ENCODE measurements around the gene TENM4. TPM values are rescaled to one million over a fixed set of nuclear protein-coding genes. Genes with fewer than 3 reads are reported as not detected.

The TENM4 gene
- total RNA-seq, 4 donors from 2014 or later = 1.1 to 2.7 (median 2.0) TPM

DNA sequence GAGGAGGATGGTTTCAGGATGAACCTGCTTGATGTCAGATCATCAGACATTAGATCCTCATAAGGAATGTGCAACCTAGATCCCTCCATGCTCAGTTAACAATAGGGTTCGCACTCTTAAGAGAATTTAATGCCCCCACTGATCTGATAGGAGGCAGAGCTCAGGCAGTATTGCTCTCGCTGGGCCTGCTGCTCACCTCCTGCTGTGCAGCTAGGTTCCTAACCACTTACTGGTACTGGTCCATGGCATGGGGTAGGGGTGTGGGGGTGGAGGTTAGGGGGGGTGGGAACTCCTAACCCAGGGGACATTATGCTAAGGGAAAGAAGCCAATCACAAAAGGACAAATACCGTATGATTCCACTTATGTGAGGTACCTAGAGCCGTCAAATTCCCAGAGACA, 256.5 kb downstream of the TENM4 start:
- Histone ChIP-seq H3K4me1 (no peaks in the 10 kb centered on the region), H3K9me3 (no peaks in the 10 kb centered on the region), H3K27ac (no peak overlapping the region), H3K4me3 (no peak overlapping the region), H3K27me3 (no peaks in the 10 kb centered on the region), H3K36me3 (no peaks in the 10 kb centered on the region)
- no peak for TF ChIP-seq CTCF (IDR thresholded peaks at IDR 0.05)
- no peak for TF ChIP-seq POLR2A (IDR thresholded peaks at IDR 0.05)
- DNase-seq = no peak

DNA sequence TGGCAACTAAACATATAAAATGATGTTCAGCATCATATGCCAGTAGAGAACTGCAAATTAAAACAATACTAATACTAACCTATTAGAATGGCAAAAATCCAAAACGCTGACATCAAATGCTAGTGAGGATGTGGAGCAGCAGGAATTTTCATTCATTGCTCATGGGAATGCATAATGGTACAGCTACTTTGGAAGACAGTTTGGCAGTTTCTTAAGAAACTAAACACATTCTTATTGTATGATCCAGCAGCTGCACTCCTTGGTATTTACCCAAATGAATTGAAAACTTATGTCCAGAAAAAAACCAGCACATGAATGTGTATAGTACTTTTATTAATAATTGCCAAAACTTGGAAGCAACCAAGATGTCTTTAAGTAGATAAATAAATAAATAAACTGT, 258.0 kb downstream of the TENM4 start:
- Histone ChIP-seq H3K36me3 (no peaks in the 10 kb centered on the region), H3K4me3 (no peak overlapping the region), H3K27me3 (no peaks in the 10 kb centered on the region), H3K27ac (no peak overlapping the region), H3K4me1 (no peaks in the 10 kb centered on the region), H3K9me3 (no peaks in the 10 kb centered on the region)
- no peak for TF ChIP-seq CTCF (IDR thresholded peaks at IDR 0.05)
- no peak for TF ChIP-seq POLR2A (IDR thresholded peaks at IDR 0.05)
- no peak for DNase-seq

DNA sequence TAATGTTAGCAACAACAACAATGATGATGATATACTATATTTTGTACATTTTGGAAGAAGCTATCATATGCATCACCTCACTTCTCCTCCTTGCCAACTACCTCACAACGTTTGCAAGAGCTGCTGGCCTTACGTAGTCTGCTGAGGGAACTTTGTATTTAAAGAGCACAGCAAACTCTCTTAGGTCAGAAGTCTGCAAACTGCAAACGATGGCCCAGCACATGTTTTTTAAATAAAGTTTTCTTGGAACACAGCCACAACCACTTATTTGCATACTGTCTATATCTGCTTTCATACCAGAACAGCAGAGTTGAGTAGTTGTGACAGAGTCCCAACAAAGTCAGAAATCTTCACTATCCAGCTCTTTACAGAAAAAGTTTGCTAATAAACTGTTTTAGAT, 261.7 kb downstream of the TENM4 start:
- no peaks in the 10 kb centered on the region for H3K36me3 ChIP-seq
- TF ChIP-seq POLR2A (IDR thresholded peaks at IDR 0.05) (no peak), CTCF (IDR thresholded peaks at IDR 0.05) (no peak)
- H3K4me3 ChIP-seq = no peak overlapping the region
- no peak overlapping the region for H3K27ac ChIP-seq
- DNase-seq = no peak
- no peaks in the 10 kb centered on the region for H3K27me3 ChIP-seq
- no peaks in the 10 kb centered on the region for H3K9me3 ChIP-seq
- no peaks in the 10 kb centered on the region for H3K4me1 ChIP-seq

DNA sequence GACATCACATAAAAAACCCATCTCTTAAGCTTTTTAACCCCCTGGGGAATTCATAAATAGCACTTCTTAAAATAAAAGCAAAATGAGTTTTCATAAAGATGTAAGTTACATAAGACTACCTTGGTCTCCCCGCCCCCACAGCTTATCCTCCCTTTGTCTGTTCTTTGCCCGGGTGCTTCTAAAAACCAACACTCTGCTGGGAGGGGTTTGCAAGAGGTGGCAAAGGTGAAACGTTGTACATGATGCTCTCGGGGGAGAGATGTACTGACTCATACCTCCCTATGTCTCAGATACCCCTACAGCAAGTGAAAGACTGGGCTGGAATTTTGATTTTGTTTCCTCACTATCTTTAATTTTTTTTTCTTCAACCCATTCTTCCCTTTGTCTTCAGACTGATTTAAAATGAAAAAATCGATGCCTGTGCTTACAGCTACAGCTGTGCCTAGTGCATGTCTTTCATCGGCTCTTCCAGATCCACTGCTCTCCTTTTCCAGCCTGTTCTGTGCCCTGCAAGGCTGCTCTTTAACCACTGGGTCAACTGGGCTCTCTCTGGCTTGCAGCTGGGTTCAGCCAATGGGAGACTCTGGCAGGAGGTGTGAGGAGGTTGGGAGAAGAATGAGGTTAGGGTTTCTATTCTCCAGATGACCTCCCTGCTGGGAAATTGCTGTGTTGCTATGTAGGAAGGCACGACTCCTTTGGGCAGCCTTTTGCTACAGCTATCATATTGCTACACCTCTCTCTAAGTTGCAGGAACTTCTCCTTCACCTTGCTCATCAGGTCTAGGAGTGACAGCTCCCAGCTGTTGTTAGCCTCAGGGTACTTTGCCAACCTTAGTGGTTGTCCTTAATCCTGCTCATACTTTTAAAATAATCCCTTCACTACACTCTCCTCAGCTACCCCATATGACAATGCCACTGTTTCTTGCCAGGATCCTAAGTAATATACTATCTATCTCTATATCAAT, 266.5 kb downstream of the TENM4 start:
- Histone ChIP-seq H3K9me3 (no peaks in the 10 kb centered on the region), H3K4me3 (no peak overlapping the region), H3K27ac (no peak overlapping the region), H3K4me1 (no peaks in the 10 kb centered on the region), H3K27me3 (no peaks in the 10 kb centered on the region), H3K36me3 (no peaks in the 10 kb centered on the region)
- TF ChIP-seq POLR2A (IDR thresholded peaks at IDR 0.05) = no peak
- TF ChIP-seq CTCF (IDR thresholded peaks at IDR 0.05) = no peak
- no peak for DNase-seq

GRCh38 chr11:79173615-79174014, 267.2 kb downstream of the TENM4 start:
- no peak overlapping the region for H3K4me3 ChIP-seq
- no peak for TF ChIP-seq CTCF (IDR thresholded peaks at IDR 0.05)
- TF ChIP-seq POLR2A (IDR thresholded peaks at IDR 0.05) = no peak
- H3K27ac ChIP-seq = no peak overlapping the region
- H3K27me3 ChIP-seq = no peaks in the 10 kb centered on the region
- H3K4me1 ChIP-seq = no peaks in the 10 kb centered on the region
- no peak for DNase-seq
- H3K36me3 ChIP-seq = no peaks in the 10 kb centered on the region
- H3K9me3 ChIP-seq = no peaks in the 10 kb centered on the region

Measured in Peyer's patch (tissue), 4 donors.